IPS-11a (cell line): ENCODE results near the gene EFNA4.

Source experiments
- H3K4me3 ChIP-seq: one replicate; pipeline ENCODE4 v1.5.1; 2013; ENCODE audit warnings: low read depth, low read length, control low read depth

The EFNA4 gene

GRCh38 chr1:155063550-155064110 lies at the start of gene EFNA4:
Gene EFNA4 (plus strand): TSS chr1:155063740. CDS start chr1:155063824, 84 bp downstream.
- H3K4me3 ChIP-seq, result peak within 1 kb of the TSS; percentile 78

- H3K4me3 ChIP-seq, result no peak overlapping the region
Observed at GRCh38 chr1:155014709-155015508, 48.6 kb upstream of the EFNA4 start.

GRCh38 chr1:155015527-155016230 lies 47.9 kb upstream of the EFNA4 start:
- no peak overlapping the region for H3K4me3 ChIP-seq

DNA sequence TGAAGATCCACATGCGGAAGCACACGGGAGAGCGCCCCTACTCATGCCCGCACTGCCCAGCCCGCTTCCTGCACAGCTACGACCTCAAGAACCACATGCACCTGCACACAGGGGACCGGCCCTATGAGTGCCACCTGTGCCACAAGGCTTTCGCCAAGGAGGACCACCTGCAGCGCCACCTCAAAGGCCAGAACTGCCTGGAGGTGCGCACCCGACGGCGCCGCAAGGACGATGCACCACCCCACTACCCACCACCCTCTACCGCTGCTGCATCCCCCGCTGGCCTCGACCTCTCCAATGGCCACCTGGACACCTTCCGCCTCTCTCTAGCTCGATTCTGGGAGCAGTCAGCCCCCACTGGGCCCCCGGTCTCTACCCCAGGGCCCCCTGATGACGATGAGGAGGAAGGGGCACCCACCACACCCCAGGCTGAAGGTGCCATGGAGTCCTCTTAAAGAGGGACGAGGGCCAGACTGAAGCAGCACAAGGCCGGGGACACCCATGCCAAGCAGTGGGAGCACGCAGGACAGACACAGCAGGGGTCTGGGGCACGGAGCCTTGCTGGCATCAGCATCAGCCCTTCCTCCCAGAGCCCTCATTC lies 47.2 kb upstream of the EFNA4 start:
- H3K4me3 ChIP-seq, result no peak overlapping the region

DNA sequence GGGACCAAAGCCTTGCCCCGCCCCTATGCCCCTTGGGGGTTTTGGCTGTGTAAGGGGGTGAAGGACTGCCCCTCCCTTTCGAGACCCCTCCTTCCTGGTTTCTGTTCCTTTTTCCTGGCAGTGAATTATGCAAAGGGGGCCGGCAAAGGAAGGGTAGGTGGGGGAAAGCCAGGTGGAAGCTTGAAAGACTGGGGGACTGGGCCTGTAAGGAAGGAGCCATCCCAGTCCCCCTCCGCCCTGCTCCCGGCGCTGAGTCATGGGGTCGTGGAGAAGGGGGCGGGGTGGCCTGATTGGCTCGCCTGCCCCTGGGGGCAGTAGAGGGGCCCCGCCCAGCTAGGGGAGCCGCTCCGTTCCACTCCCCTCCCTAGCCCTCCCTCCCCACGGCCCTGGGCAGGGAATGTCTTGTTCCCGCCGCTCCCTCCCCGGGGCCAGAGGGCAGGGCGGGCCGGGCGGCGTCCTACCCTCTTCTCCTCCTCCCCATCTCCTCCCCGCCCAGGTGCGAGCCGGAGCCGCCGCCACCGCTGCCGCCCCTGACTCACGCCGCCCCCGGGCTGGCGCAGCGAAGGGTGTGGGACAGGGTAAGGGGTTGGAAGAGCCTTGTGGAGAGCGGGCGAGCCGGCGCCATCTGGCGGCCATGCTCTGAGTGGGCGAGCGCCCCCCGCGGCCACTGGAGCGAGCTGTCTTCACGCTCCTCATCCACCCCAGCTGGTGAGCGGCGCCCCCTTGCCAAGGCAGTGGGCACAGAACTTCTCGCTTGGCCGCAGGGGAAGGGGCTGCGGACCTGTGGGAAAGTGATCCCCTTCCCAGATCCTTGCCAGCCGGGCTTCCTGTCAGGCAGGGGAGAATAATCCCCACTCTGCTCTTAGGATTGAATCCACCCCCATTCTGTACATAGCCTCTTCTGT lies 46.2 kb upstream of the EFNA4 start:
- peak overlapping the region; percentile 28 for H3K4me3 ChIP-seq

- H3K4me3 ChIP-seq, result no peak overlapping the region
Observed at GRCh38 chr1:155017946-155018316, 45.6 kb upstream of the EFNA4 start.

GRCh38 chr1:155018617-155019348 lies 44.8 kb upstream of the EFNA4 start:
- no peak overlapping the region for H3K4me3 ChIP-seq

- H3K4me3 ChIP-seq, result no peak overlapping the region
Observed at GRCh38 chr1:155019377-155020245, 43.9 kb upstream of the EFNA4 start.

DNA sequence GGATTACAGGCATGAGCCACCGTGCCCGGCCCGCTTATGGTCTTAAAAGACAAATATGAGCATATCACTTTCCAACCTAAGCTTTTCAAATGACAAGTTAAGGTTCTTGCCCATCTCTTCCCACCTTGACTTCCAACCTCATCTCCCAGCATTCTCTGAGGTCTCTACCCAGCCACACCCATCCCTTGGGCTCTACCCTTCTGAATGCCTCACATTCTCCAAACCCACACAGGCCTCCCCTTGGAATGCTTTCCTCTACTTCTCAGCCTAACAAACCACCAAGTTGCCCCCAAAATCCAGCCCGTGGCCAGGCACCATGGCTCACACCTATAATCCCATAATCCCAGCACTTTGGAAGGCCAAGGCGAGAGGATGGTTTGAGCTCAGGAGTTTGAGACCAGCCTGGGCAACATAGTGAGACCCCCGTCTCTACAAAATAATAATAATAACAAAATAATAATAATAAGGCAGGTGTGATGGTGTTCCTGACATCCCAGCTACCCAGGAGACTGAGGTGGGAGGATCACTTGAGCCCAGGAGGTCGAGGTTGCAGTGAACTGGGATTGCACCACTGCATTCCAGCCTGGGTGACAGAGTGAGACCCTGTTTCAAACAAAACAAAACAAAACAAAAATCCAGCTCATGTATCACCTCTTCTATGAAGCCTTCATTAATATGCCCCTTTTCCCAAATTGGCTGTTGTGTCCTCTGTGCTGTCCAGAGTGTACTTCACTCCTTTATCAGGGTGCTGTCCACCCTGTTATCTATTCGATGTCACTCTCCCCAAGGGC lies 41.2 kb upstream of the EFNA4 start:
- no peak overlapping the region for H3K4me3 ChIP-seq

DNA sequence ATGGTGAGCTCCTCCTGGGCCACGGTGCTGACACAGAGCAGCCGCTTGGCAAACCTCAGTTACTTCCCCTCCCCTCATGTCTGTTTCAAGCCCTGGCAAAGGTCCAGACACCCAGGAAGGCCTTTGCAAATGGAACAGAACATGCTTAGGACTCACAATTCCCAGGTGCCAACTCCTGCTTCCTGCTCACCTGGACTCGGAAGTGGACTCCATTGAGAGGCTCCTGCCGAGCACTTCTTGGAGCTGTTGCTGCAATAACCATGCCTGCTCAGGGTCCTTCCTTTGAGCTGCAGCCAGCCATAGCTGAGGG lies 40.7 kb upstream of the EFNA4 start:
- H3K4me3 ChIP-seq, result no peak overlapping the region

GRCh38 chr1:155023627-155024026 lies 39.9 kb upstream of the EFNA4 start:
- H3K4me3 ChIP-seq, result no peak overlapping the region

DNA sequence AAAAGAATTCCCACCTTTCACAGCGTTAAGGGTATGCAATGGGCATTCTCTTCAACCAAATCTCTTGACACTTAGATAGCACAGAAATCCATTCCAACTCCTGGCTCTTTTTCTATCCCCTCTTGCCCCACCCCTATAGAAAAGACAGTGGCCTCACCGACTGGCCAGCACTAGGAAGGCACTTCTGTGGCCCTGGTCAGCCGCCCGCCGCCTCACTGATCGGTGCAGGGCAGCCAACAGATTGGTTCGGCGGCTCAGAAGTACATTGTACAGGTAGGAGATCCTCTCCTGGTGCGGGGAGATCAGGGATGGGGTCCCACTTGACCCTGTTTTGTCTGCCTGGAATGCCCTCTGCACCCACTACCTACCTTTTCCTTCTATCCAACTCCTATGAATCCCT lies 39.2 kb upstream of the EFNA4 start:
- H3K4me3 ChIP-seq, result no peak overlapping the region

GRCh38 chr1:155026154-155026553 lies 37.4 kb upstream of the EFNA4 start:
- no peak overlapping the region for H3K4me3 ChIP-seq

- H3K4me3 ChIP-seq, result no peak overlapping the region
Observed at GRCh38 chr1:155026588-155026987, 37.0 kb upstream of the EFNA4 start.

DNA sequence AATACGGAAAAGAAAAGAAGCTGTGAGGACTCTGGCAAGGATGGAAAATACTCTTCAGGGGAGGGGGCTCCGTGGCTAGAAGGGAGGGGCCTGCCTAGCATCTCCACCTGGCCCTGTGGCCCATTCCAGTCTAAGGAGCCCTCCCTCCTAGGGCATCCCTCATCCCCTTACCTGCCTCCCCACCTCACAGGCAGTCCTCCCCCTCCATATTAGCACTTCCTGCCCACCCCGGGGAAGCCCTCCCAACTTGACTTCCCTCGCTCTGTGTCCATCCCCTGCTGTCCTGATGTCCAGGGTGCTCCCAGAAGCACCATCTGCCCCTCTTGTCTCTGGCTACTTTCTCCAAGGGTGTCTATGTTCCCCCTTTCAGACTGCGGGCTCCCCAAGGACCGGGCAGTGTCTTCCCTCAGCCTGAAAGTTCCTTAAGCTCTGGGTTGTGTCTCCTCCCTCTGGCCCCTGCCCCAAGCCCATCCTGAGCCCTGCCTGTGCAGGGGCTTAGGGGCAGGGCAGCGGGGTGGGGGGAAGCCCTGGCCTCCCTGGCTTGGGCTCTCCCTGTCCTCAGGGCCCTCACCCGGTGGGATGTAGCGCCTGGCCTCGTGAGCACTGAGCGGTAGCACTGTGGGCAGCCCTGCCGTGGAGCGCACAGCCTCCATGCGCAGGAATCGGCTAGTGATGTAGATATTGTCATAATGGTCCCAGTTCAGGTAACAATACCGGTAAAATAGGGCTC lies 33.9 kb upstream of the EFNA4 start:
- no peak overlapping the region for H3K4me3 ChIP-seq

DNA sequence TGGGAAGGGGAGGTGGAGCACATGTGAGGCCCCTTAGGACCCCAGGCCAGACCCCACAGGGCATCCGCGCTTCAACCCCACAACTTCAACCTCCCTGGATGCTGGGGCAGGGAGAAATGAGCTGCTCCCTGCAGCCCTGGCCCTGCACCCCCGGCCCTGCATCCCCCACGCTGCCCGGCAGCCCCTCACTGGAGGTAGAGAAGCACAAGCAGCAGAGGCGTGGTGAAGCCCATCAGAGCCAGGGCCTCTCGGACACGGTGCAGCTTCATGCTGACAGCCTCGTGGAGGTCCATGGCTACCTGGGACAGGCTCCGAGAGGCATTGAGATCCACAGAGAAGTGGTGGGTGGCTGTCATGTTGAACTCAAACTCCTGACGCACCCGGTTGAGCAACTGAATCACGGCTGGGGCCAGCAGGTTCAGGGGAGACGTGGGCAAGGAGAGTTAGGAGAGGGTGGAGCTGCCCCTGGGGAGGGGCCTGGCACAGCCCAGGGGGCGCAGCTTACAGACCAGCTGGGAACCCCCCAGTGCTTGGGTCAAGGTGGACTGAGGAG lies 33.2 kb upstream of the EFNA4 start:
- no peak overlapping the region for H3K4me3 ChIP-seq

- H3K4me3 ChIP-seq, result no peak overlapping the region
Observed at GRCh38 chr1:155030899-155031298, 32.6 kb upstream of the EFNA4 start.
